GM19099 (cell line): ENCODE measurements around the gene ZNF850.

Experiments
- POLR2A ChIP-seq: IDR thresholded peaks from 3 replicates; pipeline ENCODE4 v1.6.1; 2011; ENCODE audit warnings: low read depth; ENCODE audit not compliant: insufficient read length; ENCODE audit errors: extremely low read depth

Gene ZNF850

DNA sequence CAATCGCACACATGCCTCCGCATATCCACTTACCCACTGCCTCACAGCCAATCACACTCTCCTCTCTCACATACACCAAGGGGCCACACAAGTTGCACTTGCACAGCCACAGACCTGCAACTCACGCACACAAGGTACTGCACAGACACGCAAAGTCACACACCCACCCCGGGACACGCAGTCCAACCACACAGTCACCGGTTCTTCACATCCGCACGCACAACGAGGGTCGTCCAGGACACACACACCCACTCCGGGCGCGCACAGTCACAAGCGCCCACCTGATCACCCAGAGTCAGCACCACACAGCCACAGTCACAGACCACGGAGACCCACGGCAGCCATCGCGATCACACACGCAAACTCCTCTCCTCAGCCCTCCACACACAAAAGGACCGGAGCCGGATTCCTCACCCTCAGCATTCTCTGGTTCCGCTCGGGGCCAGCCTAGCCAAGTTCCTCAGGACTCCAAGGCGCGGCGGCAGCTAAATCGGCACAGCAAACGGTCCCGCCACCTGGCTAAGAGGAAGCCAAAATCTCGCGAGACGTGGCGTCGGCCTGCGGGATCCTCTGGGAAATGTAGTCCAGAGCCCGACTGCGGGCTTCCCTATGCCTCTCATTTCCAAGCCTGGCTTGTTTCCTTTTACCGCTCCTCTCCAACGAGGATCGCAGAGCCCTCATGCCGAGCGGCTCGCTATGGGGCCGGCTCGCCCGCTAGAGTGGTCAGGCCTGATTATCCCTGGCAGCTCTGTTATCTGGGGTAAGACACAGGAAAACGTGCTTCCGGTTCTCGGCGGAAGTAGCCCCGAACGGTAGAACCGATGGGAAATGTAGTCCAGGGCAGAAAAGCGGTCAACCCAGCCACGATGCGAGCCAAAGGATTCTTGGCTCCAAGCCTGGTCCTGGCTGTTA is at the start of gene ZNF850:
Gene ZNF850, minus strand, starts transcription at position 497 of the 912 bp plus-strand sequence. CDS start 10,201 bp downstream, outside the sequence.
- TF ChIP-seq POLR2A, result peak; percentile 60

DNA sequence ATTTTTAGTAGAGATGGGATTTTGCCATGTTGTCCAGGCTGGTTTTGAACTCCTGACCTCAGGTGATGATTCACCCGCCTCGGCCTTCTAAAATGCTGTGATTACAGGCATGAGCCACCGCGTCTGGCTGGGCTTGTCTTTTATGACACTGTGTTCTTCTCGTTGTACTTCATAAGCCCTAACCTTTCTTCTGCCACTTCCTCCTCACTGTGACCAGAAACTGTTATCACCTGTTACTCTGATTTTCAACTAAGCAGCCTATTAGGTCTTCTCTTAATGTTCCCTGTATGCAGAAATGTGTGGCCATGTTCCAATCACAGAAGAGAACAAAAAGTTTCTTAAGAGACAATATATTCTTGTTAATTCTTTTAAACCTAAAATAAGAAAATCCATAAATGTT is 49.2 kb upstream of the ZNF850 start:
- no peak for TF ChIP-seq POLR2A

DNA sequence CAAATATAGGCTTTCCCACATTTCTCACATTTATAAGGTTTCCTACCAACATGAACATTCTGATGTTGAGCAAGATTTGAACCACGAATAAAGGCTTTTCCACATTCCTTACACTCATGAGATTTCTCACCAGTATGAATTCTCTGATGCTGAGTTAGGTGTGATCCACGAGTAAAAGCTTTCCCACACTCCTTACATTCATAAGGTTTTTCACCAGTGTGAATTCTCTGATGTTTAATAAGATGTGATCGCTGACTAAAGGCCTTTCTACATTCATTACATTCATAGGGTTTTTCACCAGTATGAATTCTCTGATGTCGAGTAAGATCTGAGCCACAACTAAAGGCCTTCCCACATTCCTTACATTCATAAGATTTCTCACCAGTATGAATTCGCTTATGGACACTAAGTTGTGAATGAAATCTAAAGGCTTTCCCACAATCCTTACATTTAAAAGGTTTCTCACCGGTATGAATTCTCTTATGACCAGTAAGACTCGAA is 46.6 kb upstream of the ZNF850 start:
- no peak for TF ChIP-seq POLR2A

DNA sequence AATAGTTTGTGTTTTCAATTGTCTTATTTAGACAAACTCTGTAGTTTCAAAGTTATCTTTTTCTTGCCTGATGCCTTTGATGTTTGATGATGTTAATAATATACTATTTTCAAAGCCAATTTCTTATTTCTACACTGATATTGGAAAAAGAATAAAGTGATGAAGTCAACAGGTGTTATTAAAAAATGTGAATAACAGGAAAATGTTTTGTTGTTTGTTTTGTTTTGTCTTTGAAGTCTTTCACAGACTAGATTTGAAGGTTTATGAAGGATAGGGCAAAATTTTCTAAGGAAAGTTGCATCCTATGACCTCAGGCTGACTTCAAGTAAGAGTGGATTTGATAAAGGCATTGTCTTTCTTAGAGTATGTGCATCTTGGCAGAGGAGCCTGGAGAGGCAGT is 34.4 kb upstream of the ZNF850 start:
- TF ChIP-seq POLR2A, result no peak

DNA sequence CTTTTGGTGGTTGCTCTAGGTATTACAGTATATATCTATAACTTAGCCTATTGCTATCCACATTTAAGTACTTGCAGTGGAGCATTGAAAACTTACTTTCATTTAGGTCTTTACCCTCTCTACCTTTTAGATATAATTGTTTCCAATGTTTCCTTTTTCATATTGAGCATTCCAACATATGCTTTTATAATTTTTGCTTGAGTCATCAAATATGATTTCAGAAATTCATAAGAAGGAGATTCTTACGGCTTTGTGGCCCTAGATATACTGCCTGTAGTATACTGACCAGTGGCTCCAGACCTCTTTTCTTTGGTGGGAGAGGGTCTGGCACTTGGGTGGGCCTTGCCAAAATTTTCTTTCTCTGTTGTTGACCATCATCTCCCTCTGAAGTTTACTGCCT is 32.8 kb upstream of the ZNF850 start:
- TF ChIP-seq POLR2A, result no peak

DNA sequence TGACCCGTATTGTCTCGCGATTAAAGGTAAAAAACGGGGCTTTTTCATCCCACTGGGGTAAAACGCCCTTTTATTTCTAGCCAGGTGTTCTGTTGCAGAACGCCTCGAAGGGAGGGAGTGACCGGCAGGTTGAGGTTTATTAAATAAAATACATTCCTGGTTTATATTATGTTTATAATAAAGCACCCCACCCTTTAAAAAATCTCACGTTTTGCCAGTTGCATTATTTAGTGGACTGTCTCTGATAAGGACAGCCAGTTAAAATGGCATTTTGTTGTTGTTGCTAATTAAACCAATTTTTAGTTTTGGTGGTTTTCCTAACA is 25.1 kb upstream of the ZNF850 start:
- no peak for TF ChIP-seq POLR2A

DNA sequence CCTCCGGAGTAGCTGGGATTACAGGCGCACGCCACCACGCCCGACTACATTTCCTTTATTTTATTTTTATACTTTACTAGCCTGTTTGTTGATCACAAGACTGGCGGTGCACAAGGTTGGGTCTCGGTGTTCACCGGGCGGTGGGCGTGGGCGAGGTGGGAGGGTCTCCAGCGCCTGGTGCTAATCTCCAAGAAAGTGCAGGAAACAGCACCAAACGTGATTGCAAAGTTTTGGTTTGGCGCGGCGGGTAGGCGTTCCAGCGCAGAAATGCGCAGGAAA is 24.0 kb upstream of the ZNF850 start:
- TF ChIP-seq POLR2A, result no peak

DNA sequence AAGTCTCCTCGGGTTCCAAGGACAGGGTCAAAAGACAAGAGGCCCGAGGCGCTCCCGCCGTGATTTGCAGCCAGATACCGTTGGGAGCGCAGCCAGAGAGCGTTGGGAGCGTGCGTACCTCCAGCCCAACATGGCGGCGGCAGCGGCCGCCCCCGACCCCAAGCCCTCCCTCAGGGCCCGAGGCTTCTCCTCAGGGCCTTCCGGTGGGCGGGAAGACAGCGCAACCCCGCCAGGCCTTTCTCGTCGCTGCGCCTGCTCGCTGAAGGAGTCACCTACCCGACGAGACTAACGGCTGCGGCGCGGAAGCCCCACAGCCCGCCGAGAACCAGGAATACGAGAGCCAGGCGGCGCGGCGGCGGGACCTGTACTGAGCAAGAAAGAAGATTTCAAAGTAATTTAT is 3.2 kb upstream of the ZNF850 start:
- TF ChIP-seq POLR2A, result no peak

DNA sequence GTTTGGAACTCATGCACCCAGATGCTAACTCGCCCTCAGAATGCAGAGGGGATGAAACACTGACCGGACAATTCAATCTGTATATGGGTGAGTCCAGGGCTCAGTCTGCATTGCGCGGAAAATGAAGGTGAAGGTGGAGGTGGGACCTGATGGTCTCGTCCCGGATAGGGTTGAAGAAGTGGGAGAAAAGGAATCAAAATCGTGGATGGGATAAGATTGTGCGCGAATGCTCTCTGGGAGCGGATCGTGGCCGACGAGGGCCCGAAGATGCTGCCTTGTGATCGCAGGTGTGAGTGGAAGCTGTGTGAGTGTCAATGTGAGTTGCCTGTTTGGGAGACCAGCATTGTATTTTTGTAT is 594 bp upstream of the ZNF850 start:
- TF ChIP-seq POLR2A, result no peak

DNA sequence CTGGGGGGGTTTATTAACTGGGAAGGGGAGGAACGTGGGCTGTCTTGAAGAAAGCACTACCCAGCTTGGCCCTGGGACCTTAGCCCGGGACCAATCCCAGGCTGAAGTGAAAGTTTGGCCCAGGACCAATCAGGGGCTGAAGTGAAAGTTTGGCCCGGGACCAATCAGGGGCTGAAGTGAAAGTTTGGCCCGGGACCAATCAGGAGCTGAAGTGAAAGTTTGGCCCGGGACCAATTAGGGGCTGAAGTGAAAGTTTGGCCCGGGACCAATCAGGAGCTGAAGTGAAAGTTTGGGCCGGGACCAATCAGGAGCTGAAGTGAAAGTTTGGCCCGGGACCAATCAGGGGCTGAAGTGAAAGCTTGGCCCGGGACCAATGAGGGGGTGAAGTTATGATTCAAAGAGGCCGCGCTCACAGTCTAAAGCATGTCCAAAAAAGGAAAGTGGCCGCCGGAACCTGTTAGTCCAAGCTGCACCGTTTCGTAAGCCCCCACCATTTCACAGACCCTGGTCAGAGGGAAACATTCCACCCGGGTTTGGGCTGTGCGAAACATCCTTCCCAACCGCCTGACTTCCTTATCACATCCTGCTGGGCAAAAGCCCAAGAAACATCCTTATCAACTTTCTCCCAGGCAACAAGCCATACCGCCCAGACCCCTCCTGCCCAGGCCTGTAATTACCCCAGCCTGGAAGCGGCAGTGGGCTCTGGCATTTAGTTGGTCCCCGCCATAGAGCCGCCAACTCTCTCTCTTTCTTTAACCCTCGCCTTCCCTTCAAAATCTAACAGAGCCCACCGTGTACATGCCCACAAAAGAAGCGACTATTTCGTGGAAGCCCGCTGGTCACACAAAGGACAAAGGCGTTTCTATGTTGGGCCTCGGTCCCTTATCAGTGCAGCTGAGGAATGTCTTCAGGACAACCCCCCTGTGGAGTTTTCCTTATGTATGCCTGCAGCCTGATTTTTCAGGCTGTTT is 1.1 kb downstream of the ZNF850 start:
- TF ChIP-seq POLR2A, result no peak

DNA sequence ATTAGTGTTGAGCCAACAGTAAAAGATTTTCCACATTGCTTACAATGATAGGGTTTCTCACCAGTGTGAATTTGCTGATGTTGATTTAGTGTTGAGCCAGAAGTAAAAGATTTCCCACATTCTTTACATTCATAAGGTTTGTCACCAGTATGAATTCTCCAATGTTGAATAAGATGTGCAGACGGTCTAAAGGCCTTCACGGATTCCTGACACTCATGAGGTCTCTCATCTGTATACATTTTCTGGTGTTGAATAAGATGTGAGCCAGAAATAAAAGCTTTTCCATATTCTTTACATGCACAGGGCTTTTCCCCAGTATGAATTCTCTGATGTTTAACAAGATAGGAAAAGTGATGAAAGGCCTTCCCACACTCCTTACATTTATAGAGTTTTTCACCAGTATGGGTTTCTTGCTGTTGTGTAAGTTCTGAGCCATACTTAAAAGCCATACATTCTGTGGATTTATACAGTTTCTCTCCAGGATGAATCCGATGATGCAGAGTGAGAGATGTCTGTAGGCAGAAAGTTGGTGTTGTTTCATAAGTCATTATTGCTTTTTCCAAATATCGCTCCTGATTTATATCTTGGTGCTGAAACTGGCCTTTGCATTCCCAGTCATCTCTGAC is 22.4 kb downstream of the ZNF850 start:
- no peak for TF ChIP-seq POLR2A

DNA sequence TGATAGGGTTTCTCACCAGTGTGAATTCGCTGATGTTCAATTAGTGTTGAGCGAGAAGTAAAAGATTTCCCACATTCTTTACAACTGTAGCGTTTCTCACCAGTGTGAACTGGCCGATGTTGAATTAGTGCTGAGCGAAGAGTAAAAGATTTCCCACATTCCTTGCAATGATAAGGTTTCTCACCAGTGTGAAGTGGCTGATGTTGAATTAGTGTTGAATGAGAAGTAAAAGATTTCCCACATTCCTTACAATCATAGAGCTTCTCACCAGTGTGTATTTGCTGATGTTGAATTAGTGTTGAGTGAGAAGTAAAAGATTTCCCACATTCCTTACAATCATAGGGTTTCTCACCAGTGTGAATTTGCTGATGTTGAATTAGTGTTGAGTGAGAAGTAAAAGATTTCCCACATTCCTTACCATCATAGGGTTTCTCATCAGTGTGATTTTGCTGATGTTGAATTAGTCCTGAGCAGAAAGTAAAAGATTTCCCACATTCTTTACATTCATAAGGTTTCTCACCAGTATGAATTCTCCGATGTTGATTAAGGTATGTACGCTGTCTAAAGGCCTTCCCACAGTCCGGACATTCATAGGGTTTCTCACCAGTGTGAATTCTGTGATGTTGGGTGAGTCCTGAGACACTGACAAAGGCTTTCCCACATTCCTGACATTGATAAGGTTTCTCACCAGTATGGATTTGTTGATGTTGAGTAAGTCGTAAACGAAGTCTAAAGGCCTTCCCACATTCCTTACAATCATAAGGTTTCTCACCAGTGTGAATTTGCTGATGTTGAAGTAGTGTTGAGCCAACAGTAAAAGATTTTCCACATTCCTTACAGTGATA is 24.0 kb downstream of the ZNF850 start:
- no peak for TF ChIP-seq POLR2A

DNA sequence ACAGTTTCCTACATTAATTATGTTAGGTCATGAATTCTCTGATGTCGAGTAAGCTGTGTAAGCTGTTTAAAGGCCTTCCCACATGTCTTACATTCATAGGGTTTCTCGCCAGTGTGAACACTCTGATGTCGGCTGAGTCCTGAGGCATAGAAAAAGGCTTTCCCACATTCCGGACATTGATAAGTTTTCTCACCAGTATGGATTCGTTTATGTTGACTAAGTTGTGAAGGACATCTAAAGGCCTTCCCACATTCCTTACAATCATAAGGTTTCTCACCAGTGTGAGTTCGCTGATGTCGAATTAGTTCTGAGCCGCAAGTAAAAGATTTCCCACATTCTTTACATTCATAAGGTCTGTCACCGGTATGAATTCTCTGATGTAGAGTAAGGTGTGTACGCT is 24.9 kb downstream of the ZNF850 start:
- no peak for TF ChIP-seq POLR2A

DNA sequence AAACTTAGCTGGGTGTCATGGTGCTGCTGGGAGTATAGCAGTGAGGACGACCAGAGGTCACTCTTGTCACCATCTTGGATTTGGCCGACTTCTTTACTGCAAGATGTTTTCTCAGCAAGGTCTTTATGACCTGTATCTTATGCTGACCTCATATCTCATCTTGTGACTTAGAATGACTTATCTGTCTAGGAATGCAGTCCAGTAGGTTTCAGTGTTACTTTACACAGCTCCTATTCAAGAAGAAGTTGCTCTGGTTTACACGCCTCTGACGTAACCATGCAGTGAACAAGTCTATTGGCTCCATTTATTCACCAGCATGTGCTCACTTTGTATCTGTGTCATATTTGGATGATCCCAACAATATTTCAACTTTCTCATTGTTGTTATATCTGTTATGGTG is 26.7 kb downstream of the ZNF850 start:
- TF ChIP-seq POLR2A, result no peak
